OCI-LY3 (cell line): ENCODE data around the gene TOP2A.

ENCODE experiments used
- H2AFZ ChIP-seq: fragments of 200-600, 300-600 bp; shearing (Covaris generic); 2 replicates; pipeline ENCODE4 v1.6.0; 2014; ENCODE audit warnings: antibody characterized with exemption, low read depth, low read length
- H3K27ac ChIP-seq: fragments of 200-600, 300-600 bp; sonication (generic); 2 replicates; pipeline ENCODE4 v1.5.1; 2014; ENCODE audit warnings: mild to moderate bottlenecking, low read length, moderate library complexity, mixed read lengths
- H3K27me3 ChIP-seq: fragments of 200-600, 300-600 bp; sonication (generic); 2 replicates; pipeline ENCODE4 v1.6.1; 2014; ENCODE audit warnings: low read depth, low read length, mixed read lengths
- H3K36me3 ChIP-seq: fragments of 200-600, 300-600 bp; sonication (generic); replicated peaks from 2 replicates; pipeline ENCODE3; 2014; ENCODE audit warnings: low read depth, low read length, mixed read lengths
- H3K4me1 ChIP-seq: fragments of 300-600, 200-600 bp; sonication (generic); 2 replicates; pipeline ENCODE4 v1.6.1; 2014; ENCODE audit warnings: low read length, mixed read lengths
- H3K4me2 ChIP-seq: fragments of 200-600, 300-600 bp; sonication (generic); 2 replicates; pipeline ENCODE4 v1.6.1; 2014; ENCODE audit warnings: low read length, mixed read lengths
- H3K4me3 ChIP-seq: fragments of 300-600, 200-600 bp; sonication (generic); 2 replicates; pipeline ENCODE4 v1.5.1; 2014; ENCODE audit warnings: antibody characterized with exemption, mild to moderate bottlenecking, low read length, moderate library complexity
- H3K79me2 ChIP-seq: fragments of 300-600, 200-600 bp; shearing (Covaris generic); 2 replicates; pipeline ENCODE4 v1.6.1; 2014; ENCODE audit warnings: mild to moderate bottlenecking, low read length, mixed read lengths
- H3K9ac ChIP-seq: fragments of 300-600, 200-600 bp; shearing (Covaris generic); 2 replicates; pipeline ENCODE4 v1.6.0; 2014; ENCODE audit warnings: mild to moderate bottlenecking, low read length, moderate library complexity
- H3K9me3 ChIP-seq: fragments of 200-600, 300-600 bp; shearing (Covaris generic); 2 replicates; pipeline ENCODE4 v1.6.1; 2014; ENCODE audit warnings: low read length, mixed read lengths; ENCODE audit not compliant: insufficient read depth
- H4K20me1 ChIP-seq: fragments of 200-600, 300-600 bp; sonication (generic); 2 replicates; pipeline ENCODE4 v1.6.1; 2016; ENCODE audit warnings: low read length, mixed read lengths; ENCODE audit not compliant: insufficient read depth
- EZH2phosphoT487 ChIP-seq: fragments of 200-600 bp; shearing (Covaris generic); IDR thresholded peaks from 2 replicates; pipeline ENCODE4 v1.6.1; 2018; ENCODE audit warnings: antibody characterized with exemption, mixed run types, low read depth
- TF ChIP-seq, protein P1 (sequence below): fragments of 200-600, 300-600 bp; sonication (generic); IDR thresholded peaks from 2 replicates; pipeline ENCODE4 v1.5.1; 2014; ENCODE audit warnings: antibody characterized with exemption, low read length, low read depth

The TOP2A gene

GRCh38 chr17:40427002-40427491 lies 9.4 kb upstream of the TOP2A start:
- H3K4me2 ChIP-seq: no peak overlapping the region
- no peaks in the 10 kb centered on the region for H3K79me2 ChIP-seq
- TF ChIP-seq EZH2phosphoT487: no peak
- TF ChIP-seq, protein P1, sequence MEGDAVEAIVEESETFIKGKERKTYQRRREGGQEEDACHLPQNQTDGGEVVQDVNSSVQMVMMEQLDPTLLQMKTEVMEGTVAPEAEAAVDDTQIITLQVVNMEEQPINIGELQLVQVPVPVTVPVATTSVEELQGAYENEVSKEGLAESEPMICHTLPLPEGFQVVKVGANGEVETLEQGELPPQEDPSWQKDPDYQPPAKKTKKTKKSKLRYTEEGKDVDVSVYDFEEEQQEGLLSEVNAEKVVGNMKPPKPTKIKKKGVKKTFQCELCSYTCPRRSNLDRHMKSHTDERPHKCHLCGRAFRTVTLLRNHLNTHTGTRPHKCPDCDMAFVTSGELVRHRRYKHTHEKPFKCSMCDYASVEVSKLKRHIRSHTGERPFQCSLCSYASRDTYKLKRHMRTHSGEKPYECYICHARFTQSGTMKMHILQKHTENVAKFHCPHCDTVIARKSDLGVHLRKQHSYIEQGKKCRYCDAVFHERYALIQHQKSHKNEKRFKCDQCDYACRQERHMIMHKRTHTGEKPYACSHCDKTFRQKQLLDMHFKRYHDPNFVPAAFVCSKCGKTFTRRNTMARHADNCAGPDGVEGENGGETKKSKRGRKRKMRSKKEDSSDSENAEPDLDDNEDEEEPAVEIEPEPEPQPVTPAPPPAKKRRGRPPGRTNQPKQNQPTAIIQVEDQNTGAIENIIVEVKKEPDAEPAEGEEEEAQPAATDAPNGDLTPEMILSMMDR: no peak

GRCh38 chr17:40425741-40426140 lies 8.0 kb upstream of the TOP2A start:
- H3K4me3 ChIP-seq: no peak overlapping the region
- no peaks in the 10 kb centered on the region for H4K20me1 ChIP-seq
- no peaks in the 10 kb centered on the region for H3K79me2 ChIP-seq
- no peaks in the 10 kb centered on the region for H3K9me3 ChIP-seq
- H3K4me1 ChIP-seq: peaks cover 4% of the 10 kb centered on the region; the same call in 1 of the 2 replicates
- H3K27ac ChIP-seq: no peak overlapping the region
- H3K4me2 ChIP-seq: no peak overlapping the region
- no peak overlapping the region for H3K9ac ChIP-seq
- no peaks in the 10 kb centered on the region for H3K36me3 ChIP-seq
- no peaks in the 10 kb centered on the region for H3K27me3 ChIP-seq
- TF ChIP-seq, protein P1: no peak
- TF ChIP-seq EZH2phosphoT487: no peak
- no peak overlapping the region for H2AFZ ChIP-seq

More at GRCh38 chr17:40427002-40427491, 9.4 kb upstream of the TOP2A start:
- no peaks in the 10 kb centered on the region for H3K27me3 ChIP-seq
- no peaks in the 10 kb centered on the region for H4K20me1 ChIP-seq
- H3K36me3 ChIP-seq: no peaks in the 10 kb centered on the region
- H3K4me1 ChIP-seq: no peaks in the 10 kb centered on the region
- no peaks in the 10 kb centered on the region for H3K9me3 ChIP-seq
- H3K9ac ChIP-seq: no peak overlapping the region
- no peak overlapping the region for H3K4me3 ChIP-seq
- H2AFZ ChIP-seq: no peak overlapping the region
- H3K27ac ChIP-seq: no peak overlapping the region

DNA sequence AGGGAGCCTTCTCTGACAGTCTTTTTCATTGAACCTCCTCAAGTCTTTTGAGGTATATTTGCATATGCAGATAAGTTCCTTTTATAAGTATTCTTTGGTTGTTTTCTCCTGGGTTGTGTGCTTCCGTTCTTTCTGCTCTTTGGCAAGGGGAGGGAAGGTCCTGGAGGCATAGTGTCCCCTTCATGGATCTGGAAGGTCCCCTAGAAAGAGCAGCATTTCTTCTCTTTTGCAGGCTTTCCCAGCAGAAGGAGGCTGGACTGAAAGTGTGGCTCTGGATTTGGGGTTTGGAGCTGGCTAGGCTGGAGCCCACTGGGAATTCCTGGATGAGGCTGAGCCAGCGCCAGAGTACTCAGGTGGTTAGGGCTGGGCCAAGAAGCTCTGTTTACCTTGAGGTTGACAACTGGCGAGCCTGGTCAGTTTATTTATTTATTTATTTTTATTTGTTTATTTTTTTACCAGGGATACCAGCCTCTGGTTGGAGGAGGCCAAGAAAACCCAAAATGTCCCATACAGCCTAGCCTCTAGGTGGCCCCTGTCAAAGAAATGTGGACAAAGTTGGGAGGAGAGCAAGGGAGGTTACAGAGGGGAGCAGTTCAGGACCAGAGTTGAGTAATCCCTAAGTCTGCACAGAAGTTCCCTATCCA lies 5.4 kb upstream of the TOP2A start:
- H2AFZ ChIP-seq: no peak overlapping the region
- no peak overlapping the region for H3K4me3 ChIP-seq
- H3K9me3 ChIP-seq: no peaks in the 10 kb centered on the region
- no peaks in the 10 kb centered on the region for H3K79me2 ChIP-seq
- peaks cover 22% of the 10 kb centered on the region for H3K4me1 ChIP-seq
- TF ChIP-seq EZH2phosphoT487: no peak
- TF ChIP-seq, protein P1: no peak
- no peak overlapping the region for H3K27ac ChIP-seq
- H3K4me2 ChIP-seq: no peak overlapping the region
- H3K27me3 ChIP-seq: no peaks in the 10 kb centered on the region
- no peaks in the 10 kb centered on the region for H3K36me3 ChIP-seq
- H3K9ac ChIP-seq: no peak overlapping the region
- H4K20me1 ChIP-seq: no peaks in the 10 kb centered on the region

DNA sequence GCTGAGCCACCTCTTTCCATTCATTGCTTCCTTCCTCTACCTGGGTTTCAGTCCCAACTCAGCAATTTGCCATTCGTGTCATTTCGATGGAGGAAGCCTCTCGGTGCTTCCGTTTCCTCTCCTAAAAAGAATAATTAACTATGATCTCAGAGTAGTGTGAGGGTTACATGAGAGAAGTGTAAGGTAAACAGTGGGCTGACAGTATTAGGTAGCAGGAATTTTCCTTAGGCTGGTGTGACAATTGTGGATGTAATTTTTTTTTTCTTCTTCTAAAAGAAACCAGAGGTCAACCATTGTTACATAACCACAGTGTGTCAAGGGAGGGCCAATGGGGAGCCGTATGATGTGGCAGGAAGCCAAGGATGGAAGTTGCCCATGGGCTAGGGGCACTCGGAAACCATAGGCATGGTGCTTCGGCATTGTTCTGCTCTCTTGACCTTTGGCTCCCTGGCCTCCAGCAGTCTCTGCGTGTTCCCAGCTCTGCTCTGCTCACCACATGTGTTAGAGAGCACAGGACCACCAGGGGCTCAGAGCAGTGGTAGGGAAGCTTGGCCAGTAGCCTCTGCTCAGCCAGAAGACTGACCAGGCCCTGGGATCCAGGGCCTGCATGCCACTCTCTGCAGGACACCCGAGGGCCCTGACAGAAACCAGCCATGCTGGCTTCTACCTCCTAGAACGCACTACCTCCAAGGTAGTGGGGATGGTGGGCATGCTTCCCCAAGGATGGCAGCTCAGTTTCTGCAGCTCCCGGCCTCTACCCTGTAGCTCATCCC lies 2.0 kb upstream of the TOP2A start:
- Histone ChIP-seq H3K4me2 (peak overlapping the region; percentile 46), H3K36me3 (peaks cover 15% of the 10 kb centered on the region), H3K4me1 (peaks cover 37% of the 10 kb centered on the region), H3K4me3 (no peak overlapping the region), H3K9me3 (no peaks in the 10 kb centered on the region), H3K79me2 (peaks cover 27% of the 10 kb centered on the region), H3K27ac (no peak overlapping the region; the same call in 1 of the 2 replicates), H3K27me3 (no peaks in the 10 kb centered on the region), H3K9ac (no peak overlapping the region), H2AFZ (peak overlapping the region; percentile 41; the same call in 1 of the 2 replicates), H4K20me1 (no peaks in the 10 kb centered on the region)
- TF ChIP-seq EZH2phosphoT487: no peak
- TF ChIP-seq, protein P1: no peak
